H9 (cell line): Measurements from ENCODE around the gene CEP170B. TPM values are rescaled to one million over a fixed set of nuclear protein-coding genes. Genes with fewer than 3 reads are reported as not detected.
A peak's percentile ranks its signal among the peaks of the same experiment; 100 is the strongest.

Source experiments
- DNase-seq: peaks from one replicate; pipeline ENCODE4 v3.0.0-alpha.2; 2017
- H2AFZ ChIP-seq: one replicate; pipeline ENCODE4 v1.6.1; 2013; ENCODE audit warnings: mild to moderate bottlenecking, low read length, control low read depth, moderate library complexity
- H2AK5ac ChIP-seq: 2 replicates; pipeline ENCODE4 v1.6.1; 2013; ENCODE audit warnings: low read length, control low read depth, mixed read lengths; ENCODE audit not compliant: insufficient read length
- H2BK120ac ChIP-seq: one replicate; pipeline ENCODE4 v1.6.1; 2013; ENCODE audit warnings: low read depth, mild to moderate bottlenecking, low read length, control low read depth, inconsistent platforms; ENCODE audit not compliant: poor library complexity, severe bottlenecking
- H2BK12ac ChIP-seq: 2 replicates; pipeline ENCODE4 v1.6.1; 2013; ENCODE audit warnings: low read length, control low read depth, mixed read lengths, low read depth; ENCODE audit not compliant: insufficient read length
- H2BK15ac ChIP-seq: 2 replicates; pipeline ENCODE4 v1.6.1; 2013; ENCODE audit warnings: low read depth, low read length, control low read depth
- H2BK20ac ChIP-seq: one replicate; pipeline ENCODE4 v1.6.1; 2013; ENCODE audit warnings: low read depth, mild to moderate bottlenecking, low read length, control low read depth, inconsistent platforms; ENCODE audit not compliant: poor library complexity, severe bottlenecking
- H2BK5ac ChIP-seq: 2 replicates; pipeline ENCODE4 v1.6.1; 2013; ENCODE audit warnings: low read length, control low read depth, mixed read lengths; ENCODE audit not compliant: insufficient read length
- H3K14ac ChIP-seq: 2 replicates; pipeline ENCODE4 v1.6.1; 2013; ENCODE audit warnings: low read length, control low read depth; ENCODE audit not compliant: insufficient read depth
- H3K18ac ChIP-seq: 2 replicates; pipeline ENCODE4 v1.6.1; 2013; ENCODE audit warnings: low read depth, mild to moderate bottlenecking, mixed read lengths, low read length, control low read depth; ENCODE audit not compliant: insufficient read length
- H3K23ac ChIP-seq: 2 replicates; pipeline ENCODE4 v1.6.1; 2013; ENCODE audit warnings: low read length, control low read depth, mixed read lengths, low read depth; ENCODE audit not compliant: insufficient read length
- H3K23me2 ChIP-seq: 2 replicates; pipeline ENCODE4 v1.6.1; 2013; ENCODE audit warnings: low read depth, mild to moderate bottlenecking, mixed read lengths, low read length, control low read depth; ENCODE audit not compliant: insufficient read length, poor library complexity, severe bottlenecking
- H3K27ac ChIP-seq: 2 replicates; pipeline ENCODE4 v1.5.1; 2013; ENCODE audit warnings: low read length, control low read depth, mixed read lengths, low read depth; ENCODE audit not compliant: insufficient read length
- H3K27me3 ChIP-seq: 2 replicates; pipeline ENCODE4 v1.6.1; 2013; ENCODE audit warnings: low read length, control low read depth, inconsistent platforms; ENCODE audit not compliant: insufficient read depth
- H3K4ac ChIP-seq: 2 replicates; pipeline ENCODE4 v1.6.1; 2013; ENCODE audit warnings: low read depth, mild to moderate bottlenecking, control low read depth, inconsistent platforms, low read length, moderate library complexity
- H3K4me1 ChIP-seq: 2 replicates; pipeline ENCODE4 v1.6.1; 2013; ENCODE audit warnings: low read length, control low read depth, inconsistent platforms; ENCODE audit not compliant: insufficient read depth
- H3K4me2 ChIP-seq: 2 replicates; pipeline ENCODE4 v1.6.1; 2013; ENCODE audit warnings: low read length, control low read depth, mixed read lengths; ENCODE audit not compliant: insufficient read length, insufficient read depth
- H3K56ac ChIP-seq: 2 replicates; pipeline ENCODE4 v1.6.1; 2013; ENCODE audit warnings: low read depth, mild to moderate bottlenecking, mixed read lengths, low read length, control low read depth; ENCODE audit not compliant: insufficient read length
- H3K79me1 ChIP-seq: 2 replicates; pipeline ENCODE4 v1.6.1; 2013; ENCODE audit warnings: low read depth, mild to moderate bottlenecking, moderate library complexity, low read length, control low read depth, inconsistent platforms; ENCODE audit not compliant: insufficient read depth, poor library complexity, severe bottlenecking
- H3K79me2 ChIP-seq: 2 replicates; pipeline ENCODE4 v1.6.1; 2013; ENCODE audit warnings: low read length, control low read depth, inconsistent platforms; ENCODE audit not compliant: insufficient read depth
- H3K9ac ChIP-seq: 2 replicates; pipeline ENCODE4 v1.6.1; 2013; ENCODE audit warnings: low read length, control low read depth, mixed read lengths; ENCODE audit not compliant: insufficient read length; ENCODE audit errors: extremely low read depth
- H3K9me3 ChIP-seq: one replicate; pipeline ENCODE4 v1.6.1; 2013; ENCODE audit warnings: low read depth, low read length, inconsistent platforms; ENCODE audit not compliant: control insufficient read depth
- H3T11ph ChIP-seq: one replicate; pipeline ENCODE4 v1.6.1; 2013; ENCODE audit warnings: mild to moderate bottlenecking, low read length, control low read depth, inconsistent platforms
- H4K20me1 ChIP-seq: one replicate; pipeline ENCODE4 v1.6.1; 2013; ENCODE audit not compliant: control insufficient read depth, insufficient read length, insufficient read depth
- H4K5ac ChIP-seq: 2 replicates; pipeline ENCODE4 v1.6.1; 2013; ENCODE audit warnings: low read depth, mild to moderate bottlenecking, mixed read lengths, low read length, control low read depth; ENCODE audit not compliant: insufficient read length
- H4K8ac ChIP-seq: replicated peaks from 2 replicates; pipeline ENCODE4 v1.6.1; 2013; ENCODE audit warnings: low read length, control low read depth, mixed read lengths, low read depth; ENCODE audit not compliant: insufficient read length
- H4K91ac ChIP-seq: 2 replicates; pipeline ENCODE4 v1.6.1; 2013; ENCODE audit warnings: low read depth, mild to moderate bottlenecking, moderate library complexity, mixed read lengths, low read length, control low read depth; ENCODE audit not compliant: insufficient read length
- H3K27ac Mint-ChIP-seq, 3 experiments: 2 replicates in 2 of 3; 3 replicates in 1 of 3; pipeline ENCODE4 v1.8.0; 2020 to 2021; ENCODE audit warnings: mixed read lengths in 3 of 3, mild to moderate bottlenecking in 1 of 3, moderate library complexity in 1 of 3
- H3K27me3 Mint-ChIP-seq: 2 replicates; pipeline ENCODE4 v1.8.0; 2021; ENCODE audit warnings: low read depth, mild to moderate bottlenecking, moderate library complexity, mixed read lengths
- H3K36me3 Mint-ChIP-seq, 3 experiments: 2 replicates in 2 of 3; 3 replicates in 1 of 3; pipeline ENCODE4 v1.8.0; 2020 to 2021; ENCODE audit warnings: low read depth in 3 of 3, mixed read lengths in 3 of 3; ENCODE audit not compliant: insufficient read depth in 1 of 3
- H3K4me1 Mint-ChIP-seq, 2 experiments: 2 replicates each; pipeline ENCODE4 v1.8.0; 2020; ENCODE audit warnings: mixed read lengths in 2 of 2
- H3K4me3 Mint-ChIP-seq, 2 experiments: 2 replicates in 1 of 2; 3 replicates in 1 of 2; pipeline ENCODE4 v1.8.0; 2020 to 2021; ENCODE audit warnings: mild to moderate bottlenecking in 2 of 2, mixed read lengths in 2 of 2, moderate library complexity in 1 of 2
- H3K9me3 Mint-ChIP-seq, 2 experiments: 2 replicates in 1 of 2; 3 replicates in 1 of 2; pipeline ENCODE4 v1.8.0; 2020; ENCODE audit warnings: mild to moderate bottlenecking in 2 of 2, mixed read lengths in 2 of 2, moderate library complexity in 1 of 2
- CTCF ChIP-seq: fragments of 200-600 bp; sonication (generic); conservative IDR thresholded peaks from 3 replicates; pipeline ENCODE4 v1.8.0; 2021; ENCODE audit warnings: antibody characterized with exemption, mild to moderate bottlenecking
- WGBS: extraction: QIAGEN DNeasy Blood & Tissue Kit; methylation state at CpG from one replicate; pipeline ENCODE4 v1.1.7; 2013; ENCODE audit warnings: missing lambda C conversion rate, low lambda C conversion rate, mixed read lengths; ENCODE audit not compliant: insufficient read length; ENCODE audit errors: extremely low coverage; 5-methylcytosine and 5-hydroxymethylcytosine counted together
- total RNA-seq: library from RNA; stranded (reverse); gene quantifications from 2 replicates; pipeline ENCODE4 v1.2.1, GENCODE V29; 2021

The CEP170B gene
- total RNA-seq, 1 experiment from 2014 or later: 28.8 TPM

- no peak overlapping the region for H2BK15ac ChIP-seq
- no peak overlapping the region for H2BK12ac ChIP-seq
- peaks cover 10 to 12% of the 10 kb centered on the region in 2 experiments for H3K9me3 Mint-ChIP-seq
- H4K8ac ChIP-seq: no peak overlapping the region
- peaks cover 16 to 21% of the 10 kb centered on the region in 2 experiments for H3K4me1 Mint-ChIP-seq
- H4K91ac ChIP-seq: no peak overlapping the region
- H2BK20ac ChIP-seq: no peak overlapping the region
- no peak overlapping the region for H3K9ac ChIP-seq
- H2AFZ ChIP-seq: no peak overlapping the region
- H3K79me2 ChIP-seq: no peaks in the 10 kb centered on the region
- H4K20me1 ChIP-seq: no peaks in the 10 kb centered on the region
- no peak overlapping the region for H3K56ac ChIP-seq
- no CpG with 5 or more reads among the region's 22 CpGs for WGBS
- H3K18ac ChIP-seq: no peak overlapping the region
- H2BK5ac ChIP-seq: no peak overlapping the region
- no peak overlapping the region for H3K23ac ChIP-seq
- no peak overlapping the region for H3K27ac ChIP-seq
- no peak overlapping the region for H3K27ac Mint-ChIP-seq
- peaks cover 26% of the 10 kb centered on the region for H3K27me3 Mint-ChIP-seq
- H4K5ac ChIP-seq: no peak overlapping the region
- no peak overlapping the region for H2AK5ac ChIP-seq
- H3K36me3 Mint-ChIP-seq: peaks cover 5 to 16% (median 6%) of the 10 kb centered on the region in 3 experiments; a peak in 6 of 7 replicates
- H3K23me2 ChIP-seq: peaks cover 11% of the 10 kb centered on the region
- no peak overlapping the region for H3T11ph ChIP-seq
- no peak overlapping the region for H2BK120ac ChIP-seq
- H3K4me3 Mint-ChIP-seq: no peak overlapping the region; a peak in 1 of 5 replicates
- H3K4me2 ChIP-seq: no peak overlapping the region
- no peak overlapping the region for H3K4ac ChIP-seq
- TF ChIP-seq CTCF: peak; percentile 64
- DNase-seq: peak; percentile 85
- H3K79me1 ChIP-seq: no peaks in the 10 kb centered on the region
- no peaks in the 10 kb centered on the region for H3K9me3 ChIP-seq
- H3K14ac ChIP-seq: no peak overlapping the region
- peaks cover 5% of the 10 kb centered on the region; the same call in 1 of the 2 replicates for H3K27me3 ChIP-seq
- no peaks in the 10 kb centered on the region for H3K4me1 ChIP-seq
These were observed 44.3 kb upstream of the CEP170B start for GRCh38 chr14:104820669-104821228.
